Tibial artery (tissue), 4 donors: Measurements from ENCODE around the gene HTR3B.

Experiments
- DNase-seq, 2 donors: peaks; one replicate each; pipeline ENCODE4 v3.0.0-alpha.2; 2019
- H3K27ac ChIP-seq, 2 donors: fragments of 200-600 bp; sonication (generic) in 1 of 2; 1 replicate in 1 of 2; 2 replicates in 1 of 2; pipeline ENCODE4 v1.5.1; 2018 to 2019; ENCODE audit warnings: mild to moderate bottlenecking in 1 of 2
- H3K27me3 ChIP-seq, 2 donors: fragments of 200-600 bp; sonication (generic) in 1 of 2; one replicate each; pipeline versions ENCODE4 v1.5.1 to v1.6.0; 2016 to 2019
- H3K36me3 ChIP-seq, 3 donors: fragments of 200-600 bp; sonication (generic) in 2 of 3; one replicate each; pipeline ENCODE4 v1.5.1; 2016 to 2019; ENCODE audit warnings: mild to moderate bottlenecking in 2 of 3
- H3K4me1 ChIP-seq, 4 donors: fragments of 200-600 bp; sonication (generic) in 2 of 4; 1 replicate in 3 of 4; 2 replicates in 1 of 4; pipeline ENCODE4 v1.5.1; 2016 to 2019
- H3K4me3 ChIP-seq, 2 donors: fragments of 200-600 bp; sonication (generic) in 1 of 2; 1 replicate in 1 of 2; 2 replicates in 1 of 2; pipeline ENCODE4 v1.5.1; 2018 to 2019; ENCODE audit warnings: mild to moderate bottlenecking in 2 of 2
- H3K9me3 ChIP-seq, 3 donors: fragments of 200-600 bp; sonication (generic) in 1 of 3; one replicate each; pipeline ENCODE4 v1.5.1; 2016 to 2019
- intact Hi-C: fragments of 100-400 bp; cut with DNase I; formaldehyde crosslinking; loops from one replicate; pipeline ENCODE4 v1.15.0; 2023; ENCODE audit warnings: low total_unique reads
- TF ChIP-seq, protein P1 (sequence below), 2 experiments: fragments of 200-600 bp in 1 of 2; fragments of 450-650 bp in 1 of 2; IDR thresholded peaks; one replicate each; pipeline ENCODE4 v1.5.1; 2017 to 2019; ENCODE audit warnings: antibody characterized with exemption in 2 of 2, mild to moderate bottlenecking in 1 of 2, moderate library complexity in 1 of 2

The HTR3B gene

GRCh38 chr11:113977701-113978100 lies 73.1 kb downstream of the HTR3B start:
- no peaks in the 10 kb centered on the region for H3K36me3 ChIP-seq
- H3K27ac ChIP-seq = no peak overlapping the region
- TF ChIP-seq, protein P1, sequence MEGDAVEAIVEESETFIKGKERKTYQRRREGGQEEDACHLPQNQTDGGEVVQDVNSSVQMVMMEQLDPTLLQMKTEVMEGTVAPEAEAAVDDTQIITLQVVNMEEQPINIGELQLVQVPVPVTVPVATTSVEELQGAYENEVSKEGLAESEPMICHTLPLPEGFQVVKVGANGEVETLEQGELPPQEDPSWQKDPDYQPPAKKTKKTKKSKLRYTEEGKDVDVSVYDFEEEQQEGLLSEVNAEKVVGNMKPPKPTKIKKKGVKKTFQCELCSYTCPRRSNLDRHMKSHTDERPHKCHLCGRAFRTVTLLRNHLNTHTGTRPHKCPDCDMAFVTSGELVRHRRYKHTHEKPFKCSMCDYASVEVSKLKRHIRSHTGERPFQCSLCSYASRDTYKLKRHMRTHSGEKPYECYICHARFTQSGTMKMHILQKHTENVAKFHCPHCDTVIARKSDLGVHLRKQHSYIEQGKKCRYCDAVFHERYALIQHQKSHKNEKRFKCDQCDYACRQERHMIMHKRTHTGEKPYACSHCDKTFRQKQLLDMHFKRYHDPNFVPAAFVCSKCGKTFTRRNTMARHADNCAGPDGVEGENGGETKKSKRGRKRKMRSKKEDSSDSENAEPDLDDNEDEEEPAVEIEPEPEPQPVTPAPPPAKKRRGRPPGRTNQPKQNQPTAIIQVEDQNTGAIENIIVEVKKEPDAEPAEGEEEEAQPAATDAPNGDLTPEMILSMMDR (IDR thresholded peaks at IDR 0.05) = no peak
- peaks cover 0 to 6% (median 3%) of the 10 kb centered on the region in 4 donors for H3K4me1 ChIP-seq
- no peak for DNase-seq
- peaks cover 0 to 41% of the 10 kb centered on the region in 2 donors for H3K27me3 ChIP-seq
- no peak overlapping the region for H3K4me3 ChIP-seq
- H3K9me3 ChIP-seq = no peaks in the 10 kb centered on the region
- intact Hi-C loops = no loop called here

- TF ChIP-seq, protein P1 (IDR thresholded peaks at IDR 0.05) = no peak
- no peak for DNase-seq
- peaks cover 0 to 6% (median 3%) of the 10 kb centered on the region in 4 donors for H3K4me1 ChIP-seq
These were observed 74.8 kb downstream of the HTR3B start for GRCh38 chr11:113979431-113979830.

DNA sequence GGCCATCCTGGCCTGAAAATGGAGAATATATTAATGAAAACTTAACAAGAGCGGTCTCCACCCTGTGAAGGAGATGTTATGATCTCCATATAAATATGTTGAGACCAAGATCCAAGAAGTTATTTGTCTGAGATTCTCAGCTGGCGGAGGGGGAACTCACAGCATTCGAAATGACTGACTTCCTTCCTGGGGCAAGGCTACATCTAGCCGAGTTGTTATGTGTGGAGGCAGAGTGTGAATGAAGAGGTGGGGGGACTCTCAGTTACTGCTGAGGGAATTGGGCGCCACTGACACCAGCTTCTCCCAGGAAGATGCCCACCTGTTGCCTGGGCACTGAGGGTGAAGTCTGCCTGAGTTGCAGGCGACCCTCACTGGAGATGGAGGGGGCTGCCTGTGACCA lies 76.2 kb downstream of the HTR3B start:
- DNase-seq = no peak
- Histone ChIP-seq H3K27ac (no peak overlapping the region), H3K4me3 (no peak overlapping the region), H3K4me1 (no peaks in the 10 kb centered on the region), H3K9me3 (no peaks in the 10 kb centered on the region), H3K36me3 (no peaks in the 10 kb centered on the region), H3K27me3 (peaks cover 0 to 43% of the 10 kb centered on the region in 2 donors)
- TF ChIP-seq, protein P1 (IDR thresholded peaks at IDR 0.05) = no peak
- intact Hi-C loops = no loop called here

More at GRCh38 chr11:113979431-113979830, 74.8 kb downstream of the HTR3B start:
- no peak overlapping the region for H3K4me3 ChIP-seq
- no peaks in the 10 kb centered on the region for H3K9me3 ChIP-seq
- no peaks in the 10 kb centered on the region for H3K36me3 ChIP-seq
- no peak overlapping the region for H3K27ac ChIP-seq
- intact Hi-C loops = no loop called here
- H3K27me3 ChIP-seq = peaks cover 0 to 41% of the 10 kb centered on the region in 2 donors

- Histone ChIP-seq H3K36me3 (no peaks in the 10 kb centered on the region), H3K27ac (no peak overlapping the region), H3K27me3 (peaks cover 0 to 44% of the 10 kb centered on the region in 2 donors), H3K4me3 (no peak overlapping the region), H3K9me3 (no peaks in the 10 kb centered on the region), H3K4me1 (no peaks in the 10 kb centered on the region)
- intact Hi-C loops = no loop called here
- TF ChIP-seq, protein P1 (IDR thresholded peaks at IDR 0.05) = no peak
- no peak for DNase-seq
These were observed 77.7 kb downstream of the HTR3B start for GRCh38 chr11:113982306-113982705.

DNA sequence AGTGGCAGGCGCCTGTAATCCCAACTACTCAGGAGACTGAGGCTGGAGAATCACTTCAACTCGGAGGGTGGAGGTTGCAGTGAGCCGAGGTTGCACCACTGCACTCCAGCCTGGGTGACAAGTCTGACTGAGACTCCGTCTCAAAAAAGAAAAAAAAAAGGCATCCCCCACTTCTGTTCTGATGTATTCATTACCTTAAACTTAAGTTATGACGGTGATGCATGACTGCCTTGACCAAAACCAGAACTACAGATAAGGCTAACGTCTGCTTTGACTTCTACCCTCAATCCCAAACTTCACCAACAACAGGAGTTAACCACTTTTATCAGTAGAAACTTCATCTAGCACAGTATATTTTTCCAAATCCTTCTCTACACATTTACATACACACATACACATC lies 80.2 kb downstream of the HTR3B start:
- no peak for DNase-seq
- H3K4me3 ChIP-seq = no peak overlapping the region
- H3K27ac ChIP-seq = no peak overlapping the region
- H3K36me3 ChIP-seq = no peaks in the 10 kb centered on the region
- TF ChIP-seq, protein P1 (IDR thresholded peaks at IDR 0.05) = no peak
- intact Hi-C loops = no loop called here
- H3K4me1 ChIP-seq = no peaks in the 10 kb centered on the region
- H3K27me3 ChIP-seq = peaks cover 0 to 31% of the 10 kb centered on the region in 2 donors
- no peaks in the 10 kb centered on the region for H3K9me3 ChIP-seq

DNA sequence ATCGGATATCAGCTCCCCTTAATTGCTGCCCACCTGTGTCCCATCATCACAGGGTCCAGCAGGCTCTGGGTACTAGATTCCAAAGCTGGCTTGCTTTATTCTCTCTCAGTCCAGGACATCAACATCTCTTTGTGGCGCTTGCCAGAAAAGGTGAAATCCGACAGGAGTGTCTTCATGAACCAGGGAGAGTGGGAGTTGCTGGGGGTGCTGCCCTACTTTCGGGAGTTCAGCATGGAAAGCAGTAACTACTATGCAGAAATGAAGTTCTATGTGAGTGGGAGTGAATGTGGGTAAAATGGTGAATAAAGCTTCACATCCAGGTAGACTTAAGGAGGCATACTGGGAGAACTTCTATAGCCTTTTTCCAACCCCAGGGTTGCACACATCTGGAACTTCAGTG lies 81.3 kb downstream of the HTR3B start:
- no peaks in the 10 kb centered on the region for H3K4me1 ChIP-seq
- intact Hi-C loops = no loop called here
- DNase-seq = no peak
- H3K27me3 ChIP-seq = peaks cover 0 to 34% of the 10 kb centered on the region in 2 donors
- H3K36me3 ChIP-seq = no peaks in the 10 kb centered on the region
- no peaks in the 10 kb centered on the region for H3K9me3 ChIP-seq
- TF ChIP-seq, protein P1 (IDR thresholded peaks at IDR 0.05) = no peak
- no peak overlapping the region for H3K4me3 ChIP-seq
- no peak overlapping the region for H3K27ac ChIP-seq
